Sigmoid colon (tissue), 3 donors: ENCODE data around the gene AGPAT2.

Experiments used
- CTCF ChIP-seq, 4 experiments: fragments of 450-650 bp in 3 of 4; fragments of 200-600 bp in 1 of 4; IDR thresholded peaks; one replicate each; pipeline ENCODE4 v1.5.1; 2016 to 2019; ENCODE audit warnings: antibody characterized with exemption in 4 of 4, mild to moderate bottlenecking in 3 of 4, moderate library complexity in 2 of 4
- POLR2A ChIP-seq, 2 donors: fragments of 450-650 bp; IDR thresholded peaks; one replicate each; pipeline ENCODE4 v1.6.1; 2016; ENCODE audit warnings: antibody characterized with exemption in 2 of 2, mild to moderate bottlenecking in 2 of 2, moderate library complexity in 2 of 2

- TF ChIP-seq CTCF (IDR thresholded peaks at IDR 0.05) (no peak), POLR2A (IDR thresholded peaks at IDR 0.05) (no peak)
Observed at GRCh38 chr9:136725612-136726011, 38.4 kb upstream of the AGPAT2 start.
